GM12892 (cell line): ENCODE data around the gene FSTL4. TPM values are rescaled to one million over a fixed set of nuclear protein-coding genes. Genes with fewer than 3 reads are reported as not detected.

ENCODE experiments used
- DNase-seq: peaks from one replicate; pipeline ENCODE4 v3.0.0; 2011; ENCODE audit not compliant: insufficient read length
- FAIRE-seq: peaks from 2 replicates; lab custom pipeline; 2011; peaks lifted over from hg19 to GRCh38; lab: Jason Lieb, UNC
- POLR2A ChIP-seq: IDR thresholded peaks from 2 replicates; pipeline ENCODE4 v1.6.1; 2011; ENCODE audit warnings: low read depth, low read length, control low read depth
- POLR2AphosphoS5 ChIP-seq: IDR thresholded peaks from 2 replicates; pipeline ENCODE4 v1.6.1; 2011; ENCODE audit warnings: low read depth, low read length, control low read depth
- TAF1 ChIP-seq: IDR thresholded peaks from 2 replicates; pipeline ENCODE4 v1.6.1; 2011; ENCODE audit warnings: low read depth, mild to moderate bottlenecking, control low read depth, low read length, borderline replicate concordance
- polyA plus RNA-seq: library from polyadenylated mRNA; unstranded; fragments of >200 nt; gene quantifications from one replicate; pipeline ENCODE4 v1.2.1, GENCODE V29; 2012; ENCODE audit warnings: missing spikeins, inconsistent platforms; ENCODE audit not compliant: missing spikeins

FSTL4 gene
- not detected for polyA plus RNA-seq

DNA sequence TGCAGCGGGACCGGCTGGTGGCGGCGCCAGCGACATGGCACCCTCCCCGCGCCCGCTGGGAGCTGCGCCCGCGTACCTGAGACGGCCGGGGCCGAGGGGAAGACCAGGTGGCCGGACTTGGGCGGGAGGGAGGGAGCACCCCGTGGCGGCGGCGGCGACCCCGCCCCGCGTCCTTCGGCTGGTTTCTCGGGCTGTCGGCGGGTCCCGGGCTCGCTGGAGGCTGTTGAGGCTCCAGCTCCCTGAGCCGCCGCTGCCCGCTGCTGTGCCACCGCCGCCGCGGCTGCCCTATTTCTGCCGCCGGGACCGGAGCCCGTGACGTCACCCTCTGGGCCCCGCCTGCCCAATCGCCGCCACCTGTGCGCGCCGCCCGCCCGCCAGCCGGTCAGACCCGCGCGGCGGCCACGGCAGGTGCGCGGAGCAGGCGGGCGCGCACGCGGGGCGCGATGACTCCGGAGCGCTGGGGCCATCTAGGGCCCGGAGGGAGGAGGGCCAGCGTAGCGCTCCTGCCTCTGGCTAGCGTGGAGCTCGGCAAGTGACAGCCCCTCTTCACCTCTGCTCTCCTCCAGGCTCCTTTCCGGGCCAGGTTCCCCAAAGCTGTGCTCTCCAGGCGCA lies at the start of gene FSTL4:
Gene FSTL4 (minus strand): TSS at position 293 of the 612 bp plus-strand sequence.
- TF ChIP-seq TAF1: no peak
- FAIRE-seq (no peak), DNase-seq (peak; percentile 28)

GRCh38 chr5:133661389-133661788 lies 49.0 kb upstream of the FSTL4 start:
- no peak for TF ChIP-seq POLR2A
- no peak for TF ChIP-seq TAF1
- no peak for TF ChIP-seq POLR2AphosphoS5
- DNase-seq (no peak), FAIRE-seq (no peak)

- FAIRE-seq: no peak
- DNase-seq: no peak
- TF ChIP-seq POLR2AphosphoS5 (no peak), POLR2A (no peak), TAF1 (no peak)
Measured at GRCh38 chr5:133658327-133658726, 46.0 kb upstream of the FSTL4 start.

DNA sequence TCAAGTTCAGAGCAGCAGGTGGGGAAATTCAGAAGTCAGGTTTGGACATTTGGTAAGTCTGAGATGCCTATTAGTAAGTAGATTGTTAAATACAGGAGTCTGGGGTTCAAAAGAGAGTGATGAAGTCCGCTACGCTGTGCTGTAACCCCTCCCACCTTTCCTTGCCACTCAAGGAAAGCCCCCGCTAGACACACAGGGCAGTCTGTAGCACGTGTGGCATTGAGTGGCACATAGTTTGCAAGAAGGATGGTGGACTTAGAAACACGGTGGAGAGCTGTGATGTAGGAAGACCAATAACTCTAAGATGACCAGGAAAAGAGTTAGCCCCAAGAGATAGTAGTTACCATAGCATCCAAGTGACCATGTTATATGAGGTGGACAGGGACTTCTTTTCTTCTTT lies 44.7 kb upstream of the FSTL4 start:
- no peak for TF ChIP-seq POLR2AphosphoS5
- TF ChIP-seq POLR2A: no peak
- TF ChIP-seq TAF1: no peak
- no peak for FAIRE-seq

DNA sequence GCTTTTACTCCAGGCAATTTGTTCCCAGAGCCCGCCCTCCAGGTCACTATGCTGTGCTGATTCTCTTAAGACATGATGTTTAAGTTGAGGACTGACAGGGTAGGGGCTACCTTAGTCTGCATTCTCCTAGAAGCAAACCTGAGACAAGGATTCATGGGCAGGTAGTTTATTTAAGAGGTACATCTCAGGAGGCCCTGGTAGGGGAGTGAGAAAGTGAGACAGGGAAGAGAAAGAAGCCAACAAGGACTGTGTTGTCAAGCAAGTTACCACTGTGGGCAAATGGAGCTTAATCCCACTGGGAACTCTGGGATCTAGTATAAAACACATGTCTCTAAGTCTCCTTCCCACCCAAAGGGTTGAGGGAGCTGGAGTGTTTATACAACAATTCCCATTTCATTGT lies 43.6 kb upstream of the FSTL4 start:
- FAIRE-seq (no peak), DNase-seq (no peak)
- TF ChIP-seq TAF1: no peak
- TF ChIP-seq POLR2AphosphoS5: no peak
- TF ChIP-seq POLR2A: no peak

More for the DNA sequence above, 44.7 kb upstream of the FSTL4 start:
- no peak for DNase-seq

DNA sequence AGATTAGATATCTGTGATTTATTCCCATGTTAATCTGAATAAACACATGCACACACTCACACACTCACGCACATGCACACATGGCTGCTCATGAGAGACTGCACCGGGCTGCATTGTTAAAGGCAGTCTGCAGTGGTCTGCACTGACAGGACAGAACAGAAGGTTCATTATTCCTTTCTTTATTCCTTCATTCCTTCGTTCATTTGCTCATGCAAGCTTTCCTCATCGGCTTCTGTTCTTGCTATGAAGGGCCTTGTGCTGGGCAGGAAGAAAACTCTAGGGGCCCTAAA lies 41.4 kb upstream of the FSTL4 start:
- DNase-seq: no peak

DNA sequence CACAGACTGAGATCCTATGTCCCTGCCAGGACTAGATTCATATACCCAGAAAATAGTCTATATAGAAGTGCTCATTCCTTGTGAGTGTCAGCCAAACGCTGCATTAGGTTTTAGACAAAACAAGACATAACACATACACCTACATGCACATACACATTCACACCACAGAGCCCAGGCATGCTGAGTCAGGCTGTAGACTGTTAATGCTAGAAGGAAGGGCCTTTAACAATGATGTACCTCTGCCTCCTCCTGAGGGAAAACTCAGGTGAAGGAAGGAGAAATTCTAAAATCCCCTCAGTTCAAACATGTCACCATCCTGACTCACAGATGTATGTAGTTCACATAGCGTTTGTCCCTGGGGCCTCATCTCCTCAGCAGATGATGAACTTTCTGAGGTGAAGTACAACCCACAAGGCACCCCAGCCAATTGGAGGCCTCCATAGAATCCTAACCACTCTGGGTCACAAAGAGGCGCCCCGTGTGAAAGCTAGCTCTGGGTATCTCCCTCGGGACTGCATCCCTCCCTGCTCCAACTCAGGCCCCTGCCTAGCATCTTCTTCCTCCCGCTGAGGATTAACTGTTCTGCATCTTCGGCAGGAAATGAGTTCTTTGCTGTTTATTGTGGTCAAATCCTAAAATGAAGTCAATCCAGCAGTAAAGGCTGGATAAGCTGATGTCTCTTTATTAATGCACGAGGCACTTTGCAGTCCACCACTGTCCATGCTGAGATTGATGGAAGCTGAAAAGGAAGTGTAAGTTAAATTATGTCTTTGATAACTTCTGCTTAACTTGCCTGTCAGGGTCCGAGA lies 40.8 kb upstream of the FSTL4 start:
- DNase-seq: no peak
- no peak for TF ChIP-seq POLR2AphosphoS5
- no peak for TF ChIP-seq TAF1
- TF ChIP-seq POLR2A: no peak
- no peak for FAIRE-seq

More for the DNA sequence above, 41.4 kb upstream of the FSTL4 start:
- no peak for TF ChIP-seq POLR2A
- no peak for TF ChIP-seq POLR2AphosphoS5
- TF ChIP-seq TAF1: no peak
- FAIRE-seq: no peak

- TF ChIP-seq TAF1: no peak
- TF ChIP-seq POLR2A: no peak
- TF ChIP-seq POLR2AphosphoS5: no peak
- FAIRE-seq (no peak), DNase-seq (no peak)
Measured at GRCh38 chr5:133644000-133644865, 31.9 kb upstream of the FSTL4 start.

- no peak for TF ChIP-seq POLR2A
- TF ChIP-seq POLR2AphosphoS5: no peak
- no peak for TF ChIP-seq TAF1
- no peak for DNase-seq
- FAIRE-seq: no peak
Measured at GRCh38 chr5:133643365-133643764, 31.0 kb upstream of the FSTL4 start.

GRCh38 chr5:133642153-133642722 lies 29.9 kb upstream of the FSTL4 start:
- DNase-seq (no peak), FAIRE-seq (no peak)
- TF ChIP-seq POLR2AphosphoS5 (no peak), TAF1 (no peak), POLR2A (no peak)

DNA sequence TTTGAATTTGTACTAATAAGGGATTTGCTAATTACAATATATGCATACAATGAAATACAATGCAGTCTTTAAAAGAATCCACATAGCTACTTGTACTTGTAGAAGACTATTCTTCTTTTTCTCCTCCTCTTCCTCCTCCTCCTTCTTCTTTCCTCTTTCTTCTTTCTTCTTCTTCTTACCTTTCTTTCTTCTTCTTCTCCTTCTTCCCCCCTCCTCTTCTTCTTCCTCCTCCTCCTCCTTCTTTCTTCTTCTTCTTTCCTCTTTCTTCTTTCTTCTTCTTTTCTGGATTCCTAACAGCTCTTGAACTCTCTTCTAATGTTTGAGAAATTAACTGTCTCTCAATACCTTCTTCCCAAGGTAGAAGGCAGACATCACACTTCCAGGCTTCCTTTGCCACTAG lies 29.3 kb upstream of the FSTL4 start:
- TF ChIP-seq POLR2AphosphoS5 (no peak), POLR2A (no peak), TAF1 (no peak)
- FAIRE-seq (no peak), DNase-seq (no peak)

GRCh38 chr5:133639850-133640528 lies 27.6 kb upstream of the FSTL4 start:
- DNase-seq (no peak), FAIRE-seq (no peak)
- TF ChIP-seq POLR2A: no peak
- no peak for TF ChIP-seq TAF1
- TF ChIP-seq POLR2AphosphoS5: no peak
